Muscle of leg (tissue), 11 donors: Measurements from ENCODE around the gene MIEN1. TPM values are rescaled to one million over a fixed set of nuclear protein-coding genes. Genes with fewer than 3 reads are reported as not detected.

ENCODE experiments used
- DNase-seq: peaks from one replicate; pipeline ENCODE4 v3.0.0; 2013
- H3K27ac ChIP-seq: one replicate; pipeline ENCODE4 v1.5.1; 2013; ENCODE audit warnings: mild to moderate bottlenecking, low read length, control low read depth
- H3K27me3 ChIP-seq: one replicate; pipeline ENCODE4 v1.6.1; 2013; ENCODE audit warnings: low read length; ENCODE audit not compliant: control insufficient read depth, insufficient read depth
- H3K36me3 ChIP-seq: one replicate; pipeline ENCODE4 v1.6.1; 2013; ENCODE audit warnings: low read length; ENCODE audit not compliant: control insufficient read depth, insufficient read depth
- H3K4me1 ChIP-seq: one replicate; pipeline ENCODE4 v1.6.1; 2013; ENCODE audit warnings: low read length; ENCODE audit not compliant: control insufficient read depth, insufficient read depth
- H3K4me3 ChIP-seq: one replicate; pipeline ENCODE4 v1.5.1; 2013; ENCODE audit warnings: low read length, control low read depth
- H3K9me3 ChIP-seq: replicated peaks from 2 replicates; pipeline ENCODE4 v1.6.1; 2013; ENCODE audit warnings: low read depth, low read length; ENCODE audit not compliant: control insufficient read depth
- WGBS: methylation state at CpG from one replicate; pipeline ENCODE4 v1.1.5; 2013; ENCODE audit warnings: missing lambda C conversion rate; ENCODE audit not compliant: insufficient coverage; 5-methylcytosine and 5-hydroxymethylcytosine counted together
- polyA plus RNA-seq, 8 donors: library from polyadenylated mRNA; unstranded; fragments of 120-200 nt; gene quantifications; one replicate each; pipeline versions ENCODE4 v1.2.1 to v1.2.3, GENCODE V29; 2013; ENCODE audit warnings: inconsistent platforms in 1 of 8, low replicate concordance in 1 of 8; ENCODE audit not compliant: insufficient read length in 8 of 8, insufficient read depth in 1 of 8
- total RNA-seq: library from RNA; stranded (reverse); fragments of 120-200 nt; gene quantifications from one replicate; pipeline ENCODE4 v1.2.4, GENCODE V29; 2013

MIEN1 gene
- total and polyA plus RNA-seq, 9 donors: 17.5 to 23.5 (median 20.2) TPM

DNA sequence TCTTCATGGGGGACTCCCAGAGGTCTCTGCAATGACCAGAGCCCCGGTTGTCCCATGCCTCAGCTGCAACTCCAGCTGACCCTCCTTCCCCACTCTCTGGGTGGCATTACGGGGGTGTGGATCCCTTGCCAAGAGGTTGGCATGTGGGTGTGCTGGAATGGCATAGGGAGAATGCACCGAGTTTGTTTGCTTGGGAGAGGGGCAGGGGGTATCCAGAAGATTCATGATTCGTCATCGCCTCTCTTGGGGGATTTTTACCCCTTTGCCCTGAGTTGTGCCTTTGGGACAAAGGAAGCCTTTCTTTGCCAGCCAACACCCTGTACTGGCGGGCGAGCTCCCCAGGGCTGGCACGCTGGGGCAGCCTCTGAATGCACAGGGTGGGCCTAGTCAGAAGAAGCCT lies 23.9 kb downstream of the MIEN1 start:
- WGBS: 73% methylated on average over 2 of the region's 8 CpGs
- peaks cover 53% of the 10 kb centered on the region for H3K4me1 ChIP-seq
- no peaks in the 10 kb centered on the region for H3K9me3 ChIP-seq
- H3K4me3 ChIP-seq: no peak overlapping the region
- H3K27ac ChIP-seq: peak overlapping the region; percentile 85
- peaks cover 57% of the 10 kb centered on the region for H3K36me3 ChIP-seq
- H3K27me3 ChIP-seq: peaks cover 4% of the 10 kb centered on the region
- DNase-seq: no peak

DNA sequence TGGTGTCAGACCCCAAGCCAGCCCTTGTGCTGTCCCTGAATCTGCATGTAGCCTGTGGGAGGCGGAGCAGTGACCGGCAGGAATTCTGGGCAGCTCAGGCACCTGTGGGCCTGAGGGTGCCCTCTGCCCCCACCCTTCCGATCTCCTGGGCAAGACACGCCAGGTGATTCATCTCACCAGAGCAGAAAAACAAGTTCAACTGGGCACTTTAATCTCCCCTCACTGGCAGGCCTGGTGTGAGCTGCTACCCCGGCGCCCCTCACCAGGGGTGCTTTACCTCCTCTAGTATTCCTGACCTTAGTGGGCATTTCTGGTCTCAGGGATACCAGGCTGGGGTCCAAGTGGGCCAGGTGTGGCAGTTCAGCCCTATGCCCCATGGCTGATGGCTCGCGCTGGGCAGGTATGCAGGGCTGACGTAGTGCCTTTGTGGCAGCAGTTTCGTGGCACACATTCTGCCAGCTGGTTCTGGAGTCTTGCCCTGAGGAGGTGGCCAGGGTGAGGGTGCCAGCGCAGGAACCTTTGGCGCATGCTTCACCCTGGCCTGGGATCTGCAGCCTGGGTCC lies 24.5 kb downstream of the MIEN1 start:
- H3K4me1 ChIP-seq: peaks cover 58% of the 10 kb centered on the region
- no peak for DNase-seq
- H3K27me3 ChIP-seq: peaks cover 10% of the 10 kb centered on the region
- peak overlapping the region; percentile 85 for H3K27ac ChIP-seq
- H3K36me3 ChIP-seq: peaks cover 52% of the 10 kb centered on the region
- WGBS: 83% methylated on average over 11 of the region's 12 CpGs
- no peak overlapping the region for H3K4me3 ChIP-seq
- no peaks in the 10 kb centered on the region for H3K9me3 ChIP-seq

DNA sequence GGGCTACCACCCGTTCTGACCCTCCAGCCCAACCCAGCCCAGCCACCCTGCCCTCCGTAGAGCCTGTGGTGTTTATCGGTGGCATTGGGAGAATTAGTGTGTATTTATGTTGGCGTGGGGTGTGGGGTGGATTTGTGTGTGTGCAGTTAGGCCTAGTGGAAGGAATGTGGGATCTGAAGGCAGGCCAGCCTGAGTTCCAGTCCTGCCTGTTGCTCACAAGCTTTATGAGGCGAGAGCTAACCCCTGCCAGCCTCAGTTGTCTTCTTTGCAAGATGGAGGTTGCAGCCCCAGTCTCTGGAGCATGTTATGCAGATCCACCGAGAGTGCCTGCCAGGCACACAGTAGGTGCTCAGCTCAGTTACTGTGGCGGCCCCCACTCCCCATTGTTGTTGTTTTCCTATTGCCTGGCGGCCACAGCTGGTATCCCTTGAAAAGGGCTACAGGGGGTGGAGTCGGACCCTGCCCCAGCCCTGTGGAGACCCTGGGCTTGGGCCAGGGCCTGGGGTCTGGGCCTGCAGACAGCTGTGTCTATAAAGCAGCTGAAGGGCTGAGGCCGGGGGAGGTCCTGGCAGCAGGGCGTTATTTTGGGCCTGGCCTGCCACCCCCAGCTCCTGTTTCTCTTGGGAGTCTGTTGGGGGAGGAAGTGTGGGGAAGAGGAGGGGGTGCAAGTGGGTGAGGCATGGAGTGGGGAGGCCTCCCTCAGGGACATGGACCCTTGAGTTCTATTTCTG lies 25.3 kb downstream of the MIEN1 start:
- 38% methylated on average over 8 of the region's 11 CpGs for WGBS
- peak; percentile 57 for DNase-seq
- Histone ChIP-seq H3K27me3 (peaks cover 14% of the 10 kb centered on the region), H3K9me3 (no peaks in the 10 kb centered on the region), H3K36me3 (peaks cover 43% of the 10 kb centered on the region), H3K4me3 (no peak overlapping the region), H3K27ac (peak overlapping the region; percentile 85), H3K4me1 (peaks cover 59% of the 10 kb centered on the region)

DNA sequence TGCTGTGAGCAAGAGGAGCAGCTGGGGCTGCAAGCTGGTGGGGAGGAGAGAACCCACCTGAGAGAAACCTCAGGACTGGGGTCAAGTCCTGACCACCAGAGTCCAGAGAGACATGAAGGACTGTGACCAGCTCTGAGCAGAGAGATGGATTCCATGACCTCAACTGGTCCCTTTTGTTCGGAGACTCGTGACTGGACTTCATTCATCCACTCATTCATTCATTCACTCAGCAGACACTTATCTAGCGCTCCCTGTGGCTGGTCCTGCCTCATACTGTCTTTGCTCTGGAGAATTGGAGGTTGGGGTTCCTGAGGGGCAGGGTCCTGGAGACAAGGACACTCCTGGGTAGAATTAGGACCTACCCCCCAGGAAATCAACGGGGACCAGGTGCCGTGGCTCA lies 26.4 kb downstream of the MIEN1 start:
- H3K4me1 ChIP-seq: peaks cover 67% of the 10 kb centered on the region
- DNase-seq: no peak
- 79% methylated on average over 2 of the region's 5 CpGs for WGBS
- no peaks in the 10 kb centered on the region for H3K9me3 ChIP-seq
- no peak overlapping the region for H3K4me3 ChIP-seq
- H3K27ac ChIP-seq: peak overlapping the region; percentile 81
- H3K27me3 ChIP-seq: peaks cover 21% of the 10 kb centered on the region
- peaks cover 33% of the 10 kb centered on the region for H3K36me3 ChIP-seq

GRCh38 chr17:39702901-39703893 lies 27.1 kb downstream of the MIEN1 start:
- Histone ChIP-seq H3K9me3 (no peaks in the 10 kb centered on the region), H3K27ac (peak overlapping the region; percentile 81), H3K27me3 (peaks cover 22% of the 10 kb centered on the region), H3K36me3 (peaks cover 25% of the 10 kb centered on the region), H3K4me3 (no peak overlapping the region), H3K4me1 (peaks cover 68% of the 10 kb centered on the region)
- no peak for DNase-seq
- 54% methylated on average over 2 of the region's 12 CpGs for WGBS

DNA sequence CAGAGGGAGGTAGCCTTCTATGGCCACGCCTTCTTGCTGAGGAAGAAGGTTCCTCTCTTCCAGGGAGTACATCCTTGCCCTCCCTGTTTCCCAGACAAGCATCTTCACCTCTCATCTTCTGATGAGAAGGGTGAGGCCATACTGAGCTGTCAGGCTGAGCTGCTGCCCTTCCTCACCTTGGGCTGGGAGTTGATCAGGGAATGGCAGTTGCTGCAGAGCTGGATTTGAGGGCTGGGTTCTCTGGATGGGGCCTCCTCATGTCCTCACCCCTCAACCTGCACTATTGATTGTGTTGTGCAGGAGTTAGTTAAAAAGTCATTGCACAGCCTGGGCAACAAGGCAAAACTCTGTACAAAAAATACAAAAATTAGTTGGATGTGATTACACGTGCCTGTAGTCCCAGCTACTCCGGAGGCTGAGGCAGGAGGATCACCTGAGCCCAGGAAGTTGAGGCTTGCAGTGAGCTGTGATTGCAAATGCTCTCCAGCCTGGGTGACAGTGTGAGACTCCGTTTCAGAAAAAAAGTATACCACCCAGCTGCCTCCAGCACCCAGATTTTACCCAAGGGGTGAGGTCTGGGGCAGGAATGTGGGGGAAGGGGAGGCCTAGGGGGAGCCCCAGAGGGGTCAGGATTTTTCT lies 28.4 kb downstream of the MIEN1 start:
- Histone ChIP-seq H3K36me3 (peaks cover 14% of the 10 kb centered on the region), H3K27ac (no peak overlapping the region), H3K4me3 (peak overlapping the region; percentile 83), H3K27me3 (peaks cover 22% of the 10 kb centered on the region), H3K9me3 (no peaks in the 10 kb centered on the region), H3K4me1 (peaks cover 63% of the 10 kb centered on the region)
- no peak for DNase-seq
- 57% methylated on average over 1 of the region's 4 CpGs for WGBS

DNA sequence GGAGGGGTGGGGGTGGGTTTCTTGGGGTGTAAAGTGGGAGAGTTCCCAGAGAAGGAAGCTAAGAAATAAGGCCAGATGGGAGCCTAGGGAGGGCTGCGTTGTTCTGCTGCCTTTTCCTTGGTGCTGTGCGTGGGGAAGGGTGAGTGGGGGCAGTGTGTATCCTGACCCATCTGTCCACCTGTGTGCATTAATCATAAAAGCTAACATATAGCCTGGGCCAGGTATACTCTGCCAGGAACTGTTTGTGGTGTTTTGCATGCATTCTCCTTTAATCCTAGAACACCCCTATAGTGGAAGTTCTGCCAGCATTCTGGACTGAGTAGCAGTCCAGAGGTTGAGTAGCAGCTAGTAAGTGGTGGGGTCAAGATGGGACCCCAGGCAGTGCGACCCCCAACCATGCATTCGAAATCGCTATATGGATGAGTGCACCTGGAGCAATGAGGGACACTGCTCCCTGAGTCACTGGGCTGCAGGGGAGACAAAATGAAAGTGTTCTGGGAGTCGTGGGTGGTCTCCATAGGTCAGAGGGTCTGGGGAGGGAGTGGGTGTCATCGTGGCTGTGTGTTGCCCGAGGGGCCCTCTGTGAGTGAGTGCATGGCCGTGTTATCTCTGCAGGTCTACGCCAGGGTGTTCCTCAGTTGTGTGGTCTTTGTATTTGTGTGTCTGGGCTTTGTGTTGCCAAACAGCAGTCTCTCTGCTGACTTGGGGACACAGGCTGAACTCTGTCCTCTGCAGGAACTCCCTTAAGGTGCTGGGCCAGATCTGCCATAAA lies 29.1 kb downstream of the MIEN1 start:
- Histone ChIP-seq H3K4me1 (peaks cover 57% of the 10 kb centered on the region), H3K36me3 (peaks cover 12% of the 10 kb centered on the region), H3K9me3 (no peaks in the 10 kb centered on the region), H3K4me3 (peak overlapping the region; percentile 83), H3K27ac (peak overlapping the region; percentile 87), H3K27me3 (peaks cover 22% of the 10 kb centered on the region)
- DNase-seq: no peak
- 18% methylated on average over 6 of the region's 10 CpGs for WGBS

- WGBS: under 1% methylated on average over 52 of the region's 57 CpGs
- H3K27me3 ChIP-seq: peaks cover 22% of the 10 kb centered on the region
- peak; percentile 87 for DNase-seq
- H3K9me3 ChIP-seq: no peaks in the 10 kb centered on the region
- H3K27ac ChIP-seq: peak overlapping the region; percentile 87
- peak overlapping the region; percentile 83 for H3K4me3 ChIP-seq
- peaks cover 15% of the 10 kb centered on the region for H3K36me3 ChIP-seq
- peaks cover 49% of the 10 kb centered on the region for H3K4me1 ChIP-seq
These were observed 30.0 kb downstream of the MIEN1 start for GRCh38 chr17:39700148-39700987.

DNA sequence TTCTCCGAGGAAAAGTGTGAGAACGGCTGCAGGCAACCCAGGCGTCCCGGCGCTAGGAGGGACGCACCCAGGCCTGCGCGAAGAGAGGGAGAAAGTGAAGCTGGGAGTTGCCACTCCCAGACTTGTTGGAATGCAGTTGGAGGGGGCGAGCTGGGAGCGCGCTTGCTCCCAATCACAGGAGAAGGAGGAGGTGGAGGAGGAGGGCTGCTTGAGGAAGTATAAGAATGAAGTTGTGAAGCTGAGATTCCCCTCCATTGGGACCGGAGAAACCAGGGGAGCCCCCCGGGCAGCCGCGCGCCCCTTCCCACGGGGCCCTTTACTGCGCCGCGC lies 30.5 kb downstream of the MIEN1 start, which contains the start of gene ERBB2:
Gene ERBB2 (plus strand): TSS at position 247 of the 330 bp plus-strand sequence. CDS start 175 bp downstream, outside the sequence.
- H3K4me3 ChIP-seq: peak within 1 kb of the TSS; percentile 83
- DNase-seq: peak; percentile 93
- 0% methylated on average over 16 of the region's 20 CpGs for WGBS
- no peaks in the 10 kb centered on the region for H3K9me3 ChIP-seq
- peaks cover 14% of the 10 kb centered on the region for H3K36me3 ChIP-seq
- H3K27me3 ChIP-seq: peaks cover 22% of the 10 kb centered on the region
- H3K27ac ChIP-seq: peak within 1 kb of the TSS; percentile 87
- peaks cover 43% of the 10 kb centered on the region for H3K4me1 ChIP-seq
